Mammary epithelial cell (primary cell): ENCODE measurements around the gene DARS2.

Experiments
- CTCF ChIP-seq, 2 donors: IDR thresholded peaks in 1 of 2; conservative IDR thresholded peaks in 1 of 2; 2 replicates each; pipeline ENCODE4 v1.5.1; 2011 to 2012; ENCODE audit warnings: inconsistent platforms in 2 of 2, low read length in 2 of 2, mild to moderate bottlenecking in 2 of 2, control low read depth in 1 of 2, low read depth in 1 of 2; ENCODE audit not compliant: insufficient read depth in 1 of 2; ENCODE audit errors: extremely low read depth in 1 of 2
- EZH2 ChIP-seq: IDR thresholded peaks from 2 replicates; pipeline ENCODE4 v1.6.1; 2012; ENCODE audit warnings: low read length, inconsistent platforms, borderline replicate concordance

GRCh38 chr1:173871091-173871490, 46.6 kb downstream of the DARS2 start:
- TF ChIP-seq CTCF (conservative IDR thresholded peaks at IDR 0.05 in 1 of 2, IDR thresholded peaks at IDR 0.05 in 1 of 2; ENCODE audit: extremely low read depth in 1 of 2, insufficient read depth in 1 of 2, low read depth in 1 of 2, low read length in 2 of 2) (no peak), EZH2 (no peak)
